Endothelial cell of umbilical vein (primary cell): ENCODE results near the gene TMEM106C. TPM values are rescaled to one million over a fixed set of nuclear protein-coding genes. Genes with fewer than 3 reads are reported as not detected.

ENCODE experiments used
- BruUV-seq: library from RNA; stranded (reverse); fragments of 400-500 nt; replicated peaks from 2 replicates; lab custom pipeline; 2021; lab: Mats Ljungman, UMichigan
- CTCF ChIA-PET: fragments of 300-600, 350-600 bp; sonication (Branson Sonifier 250); formaldehyde crosslinking; loops from one replicate; lab custom pipeline; 2021; ENCODE audit warnings: antibody characterized with exemption, inconsistent platforms; lab: Charles Lee
- POLR2A ChIA-PET: fragments of 300-600, 350-600 bp; sonication (Branson Sonifier 250); formaldehyde crosslinking; loops from one replicate; lab custom pipeline; 2021; ENCODE audit warnings: antibody characterized with exemption, inconsistent platforms; lab: Charles Lee
- DNase-seq: peaks from one replicate; pipeline ENCODE4 v3.0.0-alpha.2; 2011; ENCODE audit warnings: low read depth, low spot score
- FAIRE-seq: peaks from 2 replicates; lab custom pipeline; 2011; peaks lifted over from hg19 to GRCh38; lab: Jason Lieb, UNC
- H2AFZ ChIP-seq: 2 replicates; pipeline ENCODE4 v1.6.0; 2012; ENCODE audit warnings: low read depth, low read length, control low read depth, inconsistent platforms
- H3K27ac ChIP-seq: 2 replicates; pipeline ENCODE4 v1.5.1; 2011; ENCODE audit warnings: low read depth, mild to moderate bottlenecking, control low read depth, low read length, moderate library complexity; ENCODE audit not compliant: insufficient read depth
- H3K27me3 ChIP-seq, 2 experiments: 2 replicates each; pipeline versions ENCODE4 v1.6.0 to v1.6.1; 2011; ENCODE audit warnings: low read length in 2 of 2, mixed read lengths in 1 of 2; ENCODE audit not compliant: control insufficient read depth in 2 of 2, insufficient read depth in 2 of 2
- H3K36me3 ChIP-seq, 2 experiments: 2 replicates in 1 of 2; 3 replicates in 1 of 2; pipeline ENCODE4 v1.5.1; 2011; ENCODE audit warnings: low read length in 2 of 2, mild to moderate bottlenecking in 1 of 2, moderate library complexity in 1 of 2; ENCODE audit not compliant: control insufficient read depth in 2 of 2, insufficient read depth in 2 of 2; ENCODE audit errors: extremely low read depth in 1 of 2
- H3K4me1 ChIP-seq: 3 replicates; pipeline ENCODE4 v1.5.1; 2011; ENCODE audit warnings: mild to moderate bottlenecking, low read length; ENCODE audit not compliant: control insufficient read depth, insufficient read depth; ENCODE audit errors: extremely low read depth
- H3K4me2 ChIP-seq: 2 replicates; pipeline ENCODE4 v1.6.1; 2011; ENCODE audit warnings: low read length, control low read depth, mixed read lengths; ENCODE audit not compliant: insufficient read depth
- H3K4me3 ChIP-seq, 3 experiments: fragments of 200-600 bp in 1 of 3; sonication (generic), shearing (Covaris generic) in 1 of 3; replicated peaks in 1 of 3; 2 replicates each; pipeline ENCODE4 v1.5.1; 2011 to 2016; ENCODE audit warnings: control low read depth in 3 of 3, low read length in 3 of 3, mild to moderate bottlenecking in 2 of 3, inconsistent platforms in 1 of 3, low read depth in 1 of 3, moderate library complexity in 1 of 3; ENCODE audit not compliant: insufficient read depth in 1 of 3
- H3K79me2 ChIP-seq: 2 replicates; pipeline ENCODE4 v1.6.0; 2012; ENCODE audit warnings: low read length, inconsistent platforms; ENCODE audit not compliant: control insufficient read depth, insufficient read depth
- H3K9ac ChIP-seq: replicated peaks from 2 replicates; pipeline ENCODE3; 2011; ENCODE audit warnings: low read length, control low read depth; ENCODE audit not compliant: insufficient read depth; ENCODE audit errors: extremely low read depth
- H3K9me1 ChIP-seq: replicated peaks from 3 replicates; pipeline ENCODE4 v1.6.0; 2011; ENCODE audit warnings: mild to moderate bottlenecking, low read length; ENCODE audit not compliant: control insufficient read depth, insufficient read depth; ENCODE audit errors: extremely low read depth
- H3K9me3 ChIP-seq: replicated peaks from 2 replicates; pipeline ENCODE4 v1.5.1; 2012; ENCODE audit warnings: low read length, inconsistent platforms; ENCODE audit not compliant: control insufficient read depth, insufficient read depth
- H4K20me1 ChIP-seq: replicated peaks from 2 replicates; pipeline ENCODE3; 2011; ENCODE audit warnings: mild to moderate bottlenecking, low read length; ENCODE audit not compliant: control insufficient read depth, insufficient read depth; ENCODE audit errors: extremely low read depth
- CTCF ChIP-seq, 2 donors: IDR thresholded peaks; 1 replicate in 1 of 2; 2 replicates in 1 of 2; pipeline ENCODE4 v1.5.1; 2011; ENCODE audit warnings: low read length in 2 of 2, mild to moderate bottlenecking in 2 of 2, moderate library complexity in 2 of 2, control low read depth in 1 of 2, inconsistent platforms in 1 of 2, low read depth in 1 of 2; ENCODE audit not compliant: insufficient read depth in 1 of 2; ENCODE audit errors: extremely low read depth in 1 of 2
- EZH2 ChIP-seq: IDR thresholded peaks from 2 replicates; pipeline ENCODE4 v1.6.1; 2012; ENCODE audit warnings: borderline replicate concordance, low read depth, mild to moderate bottlenecking, moderate library complexity, low read length, inconsistent platforms; ENCODE audit not compliant: severe bottlenecking
- FOS ChIP-seq: IDR thresholded peaks from 2 replicates; pipeline ENCODE4 v1.6.1; 2011; ENCODE audit warnings: mild to moderate bottlenecking, low read length, moderate library complexity, borderline replicate concordance; ENCODE audit not compliant: insufficient read depth
- GATA2 ChIP-seq: IDR thresholded peaks from 2 replicates; pipeline ENCODE4 v1.7.0; 2011; ENCODE audit warnings: low read depth, mild to moderate bottlenecking, moderate library complexity, mixed read lengths, low read length; ENCODE audit not compliant: insufficient read length, insufficient read depth
- MYC ChIP-seq: IDR thresholded peaks from one replicate; pipeline ENCODE4 v1.6.1; 2011; ENCODE audit warnings: mild to moderate bottlenecking, low read depth, low read length
- POLR2A ChIP-seq: IDR thresholded peaks from 2 replicates; pipeline ENCODE4 v1.6.1; 2012; ENCODE audit warnings: low read depth, mild to moderate bottlenecking, control low read depth, low read length
- POLR2AphosphoS5 ChIP-seq: IDR thresholded peaks from 2 replicates; pipeline ENCODE4 v1.6.1; 2012; ENCODE audit warnings: low read depth, mild to moderate bottlenecking, control low read depth, low read length, moderate library complexity; ENCODE audit not compliant: insufficient read depth
- dilution Hi-C: fragments of 300-500 bp; cut with MboI; formaldehyde crosslinking; loops from one replicate; pipeline ENCODE4 v1.15.0; 2019; ENCODE audit warnings: low sequenced_read_pairs; ENCODE audit not compliant: extremely low pct_ligation_motif_present
- intact Hi-C: fragments of 100-400 bp; cut with micrococcal nuclease; formaldehyde crosslinking; loops from one replicate; pipeline ENCODE4 v1.10.0; 2022
- polyA plus RNA-seq, 4 experiments: library from polyadenylated mRNA; depleted of rRNA in 3 of 4; stranded (reverse) in 3 of 4; unstranded in 1 of 4; fragments of >200 nt; gene quantifications; 2 replicates each; pipeline versions ENCODE4 v1.2.1 to v1.2.3, GENCODE V29; 2011 to 2012; ENCODE audit warnings: missing spikeins in 1 of 4
- total RNA-seq: library from RNA; stranded (reverse); gene quantifications from 2 replicates; pipeline ENCODE4 v1.2.3, GENCODE V29; 2021
- TF ChIP-seq, protein P1 (sequence below): IDR thresholded peaks from 2 replicates; pipeline ENCODE4 v1.6.1; 2011; ENCODE audit not compliant: insufficient read depth, insufficient read length

The TMEM106C gene
- total and polyA plus RNA-seq, 2 donors (not counting 3 experiments of a cell fraction or from before 2014, with no cell fraction given), result 84.4 to 148 TPM

- H3K27ac ChIP-seq, result no peak overlapping the region
- peaks cover 0 to 2% of the 10 kb centered on the region in 2 experiments for H3K27me3 ChIP-seq
- H3K9ac ChIP-seq, result no peak overlapping the region
- no peaks in the 10 kb centered on the region for H3K9me1 ChIP-seq
- H3K9me3 ChIP-seq, result no peaks in the 10 kb centered on the region
- H3K4me3 ChIP-seq, result no peak overlapping the region
- intact Hi-C loops, result no loop called here
- TF ChIP-seq FOS (no peak), POLR2AphosphoS5 (no peak), MYC (no peak), GATA2 (no peak)
- TF ChIP-seq, protein P1, sequence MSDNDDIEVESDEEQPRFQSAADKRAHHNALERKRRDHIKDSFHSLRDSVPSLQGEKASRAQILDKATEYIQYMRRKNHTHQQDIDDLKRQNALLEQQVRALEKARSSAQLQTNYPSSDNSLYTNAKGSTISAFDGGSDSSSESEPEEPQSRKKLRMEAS, result no peak
- DNase-seq (no peak), FAIRE-seq (no peak)
- BruUV-seq, result no TSS peak
- H3K36me3 ChIP-seq, result no peaks in the 10 kb centered on the region
- no peak overlapping the region for H3K4me2 ChIP-seq
- CTCF ChIA-PET, result interaction anchor here (1.1 to 1.3 kb wide), 2 partner anchors 10 to 24 kb away, joined by 3 to 5 read pairs; partner anchors contain the start of gene TMEM106C
- POLR2A ChIA-PET, result no interaction called here
- no peak overlapping the region for H2AFZ ChIP-seq
- H3K79me2 ChIP-seq, result no peaks in the 10 kb centered on the region
- no peaks in the 10 kb centered on the region for H4K20me1 ChIP-seq
- dilution Hi-C loops, result no loop called here
- no peaks in the 10 kb centered on the region for H3K4me1 ChIP-seq
Measured at GRCh38 chr12:47973870-47974269, 10.5 kb downstream of the TMEM106C start.

DNA sequence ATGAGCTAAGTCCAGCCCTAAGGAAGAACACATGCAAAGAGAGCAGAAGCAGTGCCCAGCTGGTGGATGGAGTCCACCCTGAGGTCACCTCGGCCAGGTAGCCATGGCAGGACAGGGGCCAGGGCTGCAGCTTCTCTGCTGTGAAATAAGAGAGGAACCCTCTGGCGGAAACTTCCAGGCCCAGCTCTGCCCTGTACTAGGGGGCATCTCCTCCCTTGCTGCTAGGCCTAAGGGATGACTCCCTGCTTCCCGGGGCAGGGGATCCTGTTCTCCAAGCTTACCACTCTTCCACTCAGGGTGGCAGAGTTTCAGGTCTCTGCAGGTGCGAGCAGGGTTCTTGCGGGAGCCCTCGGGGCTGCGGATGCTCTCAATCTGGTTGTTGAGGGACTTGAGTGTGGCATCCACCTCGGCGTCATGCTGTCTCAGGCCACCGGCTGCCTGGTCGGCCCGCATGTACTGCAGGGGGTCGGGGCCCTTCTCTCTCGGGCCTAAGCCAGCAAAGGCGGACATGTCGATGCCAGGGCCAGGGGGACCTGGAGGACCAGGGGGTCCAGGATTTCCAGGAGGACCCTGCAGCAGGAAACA, 11.7 kb downstream of the TMEM106C start:
- dilution Hi-C loops, result no loop called here
- H3K27me3 ChIP-seq, result peaks cover 0 to 2% of the 10 kb centered on the region in 2 experiments
- no peak for TF ChIP-seq MYC
- no peak for TF ChIP-seq CTCF (IDR thresholded peaks at IDR 0.05; ENCODE audit: extremely low read depth in 1 of 2, insufficient read depth in 1 of 2, low read depth in 1 of 2, low read length in 2 of 2)
- no peak for TF ChIP-seq GATA2
- no peak for TF ChIP-seq EZH2
- TF ChIP-seq POLR2A, result no peak
- TF ChIP-seq, protein P1, result no peak
- TF ChIP-seq FOS, result no peak
- TF ChIP-seq POLR2AphosphoS5, result no peak
- no peak overlapping the region for H3K4me3 ChIP-seq
- ChIA-PET POLR2A (no interaction called here), CTCF (interaction anchor here (1.3 to 1.7 kb wide), 2 partner anchors 12 to 26 kb away, joined by 5 to 6 read pairs; partner anchors contain the start of gene TMEM106C)
- H3K27ac ChIP-seq, result no peak overlapping the region
- no peaks in the 10 kb centered on the region for H3K9me3 ChIP-seq
- H3K4me2 ChIP-seq, result no peak overlapping the region
- H4K20me1 ChIP-seq, result no peaks in the 10 kb centered on the region
- no TSS peak for BruUV-seq
- H3K9ac ChIP-seq, result no peak overlapping the region
- no peaks in the 10 kb centered on the region for H3K4me1 ChIP-seq
- H3K79me2 ChIP-seq, result no peaks in the 10 kb centered on the region
- DNase-seq (no peak), FAIRE-seq (no peak)
- no peaks in the 10 kb centered on the region for H3K36me3 ChIP-seq
- intact Hi-C loops, result no loop called here
- H2AFZ ChIP-seq, result no peak overlapping the region
- no peaks in the 10 kb centered on the region for H3K9me1 ChIP-seq
